K562 (cell line): Measurements from ENCODE around the gene NFIC. TPM values are rescaled to one million over a fixed set of nuclear protein-coding genes. Genes with fewer than 3 reads are reported as not detected.

ENCODE experiments used
- ATAC-seq: fragments of 200-7000 bp; cut with Tn5 transposase; 3 replicates; pipeline ENCODE4 v1.9.1; 2020; ENCODE audit warnings: moderate library complexity
- BruUV-seq: library from RNA; stranded (reverse); fragments of 400-500 nt; replicated peaks from 2 replicates; lab custom pipeline; 2021; lab: Mats Ljungman, UMichigan
- CTCF ChIA-PET: fragments of 300-600 bp; formaldehyde crosslinking; extraction: SDS; loops from one replicate; lab custom pipeline; 2021; ENCODE audit warnings: low intra/inter-chr PET ratio; lab: Yijun Ruan, JAX
- POLR2A ChIA-PET: fragments of 300-600, 350-650 bp; sonication (Branson Sonifier 250); formaldehyde crosslinking; extraction: SDS; loops from one replicate; lab custom pipeline; 2021; ENCODE audit warnings: antibody characterized with exemption, inconsistent platforms; lab: Yijun Ruan, JAX
- DNase-seq, 4 experiments: peaks; one replicate each; pipeline versions ENCODE4 v3.0.0 to v3.0.0-alpha.2; 2011 to 2018; ENCODE audit warnings: low spot score in 3 of 4, mixed read lengths in 3 of 4; ENCODE audit errors: extremely low read depth in 1 of 4
- FAIRE-seq: peaks from 2 replicates; lab custom pipeline; 2011; peaks lifted over from hg19 to GRCh38; lab: Jason Lieb, UNC
- H2AFZ ChIP-seq: 2 replicates; pipeline ENCODE4 v1.6.0; 2011; ENCODE audit warnings: low read depth, low read length, control low read depth, inconsistent platforms
- H3K27ac ChIP-seq: fragments of 200-600 bp; 3 replicates; pipeline ENCODE4 v1.8.0; 2011; ENCODE audit warnings: low read depth, mild to moderate bottlenecking, control low read depth, inconsistent platforms, low read length, moderate library complexity, mixed read lengths; ENCODE audit errors: extremely low read depth
- H3K27me3 ChIP-seq, 2 experiments: fragments of 300-600 bp in 1 of 2; 2 replicates in 1 of 2; 3 replicates in 1 of 2; pipeline versions ENCODE4 v1.6.0 to v1.8.0; 2011; ENCODE audit warnings: inconsistent platforms in 2 of 2, low read length in 2 of 2, mild to moderate bottlenecking in 1 of 2, mixed read lengths in 1 of 2, moderate library complexity in 1 of 2; ENCODE audit not compliant: control insufficient read depth in 2 of 2, insufficient read depth in 2 of 2
- H3K36me3 ChIP-seq: fragments of 300-600 bp; 3 replicates; pipeline ENCODE4 v1.8.0; 2011; ENCODE audit warnings: mild to moderate bottlenecking, low read length, inconsistent platforms; ENCODE audit not compliant: control insufficient read depth, insufficient read depth
- H3K4me1 ChIP-seq, 2 experiments: fragments of 200-600 bp in 1 of 2; replicated peaks in 1 of 2; 2 replicates in 1 of 2; 3 replicates in 1 of 2; pipeline versions ENCODE4 v1.5.1 to v1.8.0; 2011; ENCODE audit warnings: inconsistent platforms in 2 of 2, low read length in 2 of 2, mild to moderate bottlenecking in 1 of 2, mixed read lengths in 1 of 2, moderate library complexity in 1 of 2; ENCODE audit not compliant: control insufficient read depth in 2 of 2, insufficient read depth in 2 of 2
- H3K4me2 ChIP-seq: 2 replicates; pipeline ENCODE4 v1.6.1; 2011; ENCODE audit warnings: low read length, control low read depth, inconsistent platforms, mixed read lengths; ENCODE audit not compliant: insufficient read depth
- H3K4me3 ChIP-seq: fragments of 200-600 bp; sonication (generic), shearing (Covaris generic); 2 replicates; pipeline ENCODE4 v1.5.1; 2016; ENCODE audit warnings: control low read depth, inconsistent platforms
- H3K79me2 ChIP-seq: fragments of 200-600 bp; 3 replicates; pipeline ENCODE4 v1.8.0; 2011; ENCODE audit warnings: low read length, inconsistent platforms; ENCODE audit not compliant: control insufficient read depth, insufficient read depth
- H3K9ac ChIP-seq, 2 experiments: 2 replicates each; pipeline versions ENCODE4 v1.6.0 to v1.6.1; 2011; ENCODE audit warnings: low read depth in 2 of 2, low read length in 2 of 2, control low read depth in 1 of 2, inconsistent platforms in 1 of 2, mild to moderate bottlenecking in 1 of 2, mixed read lengths in 1 of 2; ENCODE audit not compliant: insufficient read depth in 1 of 2
- H3K9me1 ChIP-seq: one replicate; pipeline ENCODE4 v1.6.0; 2011; ENCODE audit warnings: inconsistent platforms, mild to moderate bottlenecking, low read length, moderate library complexity; ENCODE audit not compliant: control insufficient read depth, insufficient read depth
- H3K9me3 ChIP-seq: replicated peaks from 2 replicates; pipeline ENCODE4 v1.5.1; 2011; ENCODE audit warnings: low read depth, low read length, inconsistent platforms; ENCODE audit not compliant: control insufficient read depth, insufficient read depth
- H4K20me1 ChIP-seq: replicated peaks from 2 replicates; pipeline ENCODE4 v1.6.1; 2011; ENCODE audit warnings: low read length, inconsistent platforms, mixed read lengths; ENCODE audit not compliant: control insufficient read depth, insufficient read depth
- EGR1 ChIP-seq: fragments of 450-650 bp; conservative IDR thresholded peaks from 2 replicates; pipeline ENCODE4 v1.6.1; 2017; ENCODE audit warnings: mild to moderate bottlenecking
- ELF4 ChIP-seq: fragments of 450-650 bp; formaldehyde crosslinking; IDR thresholded peaks from 2 replicates; pipeline ENCODE4 v1.4.0; 2022; ENCODE audit warnings: missing genetic modification characterization
- POLR2AphosphoS5 ChIP-seq: IDR thresholded peaks from 2 replicates; pipeline ENCODE4 v1.6.1; 2011; ENCODE audit warnings: mild to moderate bottlenecking, low read depth, low read length, moderate library complexity; ENCODE audit not compliant: control insufficient read depth, insufficient read depth
- POLR2G ChIP-seq: fragments of 200-400 bp; formaldehyde crosslinking; IDR thresholded peaks from 2 replicates; pipeline ENCODE4 v1.6.1; 2017; ENCODE audit warnings: low read depth, mild to moderate bottlenecking, antibody characterized with exemption, low read length, moderate library complexity
- RCOR1 ChIP-seq, 2 experiments: IDR thresholded peaks; 2 replicates each; pipeline ENCODE4 v1.6.1; 2012; ENCODE audit warnings: low read depth in 2 of 2, low read length in 2 of 2, borderline replicate concordance in 1 of 2, improper control_type of control experiment in 1 of 2
- SPI1 ChIP-seq: IDR thresholded peaks from 2 replicates; pipeline ENCODE4 v1.6.1; 2011; ENCODE audit warnings: low read depth, low read length, control low read depth, borderline replicate concordance
- SRSF3 ChIP-seq: fragments of 200-400 bp; formaldehyde crosslinking; IDR thresholded peaks from 2 replicates; pipeline ENCODE4 v1.6.1; 2016; ENCODE audit warnings: mild to moderate bottlenecking, low read length, moderate library complexity; ENCODE audit not compliant: insufficient read depth
- TRIM24 ChIP-seq, 2 experiments: fragments of 450-650 bp; IDR thresholded peaks; 2 replicates each; pipeline ENCODE4 v1.6.1; 2016
- USF2 ChIP-seq: sonication (generic); formaldehyde crosslinking; IDR thresholded peaks from 2 replicates; pipeline ENCODE4 v1.5.0; 2020; ENCODE audit warnings: missing genetic modification reagents
- ZBTB17 ChIP-seq: fragments of 450-650 bp; formaldehyde crosslinking; IDR thresholded peaks from 2 replicates; pipeline ENCODE4 v1.4.0; 2020; ENCODE audit warnings: mild to moderate bottlenecking
- ZBTB26 ChIP-seq: fragments of 450-650 bp; formaldehyde crosslinking; IDR thresholded peaks from 2 replicates; pipeline ENCODE4 v1.4.0; 2022; ENCODE audit warnings: missing genetic modification characterization
- ZBTB33 ChIP-seq: sonication (generic); formaldehyde crosslinking; IDR thresholded peaks from 2 replicates; pipeline ENCODE4 v1.8.1; 2023; ENCODE audit warnings: mild to moderate bottlenecking, missing genetic modification reagents
- ZNF12 ChIP-seq: sonication (generic); formaldehyde crosslinking; IDR thresholded peaks from 2 replicates; pipeline ENCODE4 v1.4.0; 2020; ENCODE audit warnings: mild to moderate bottlenecking, missing genetic modification reagents
- ZNF197 ChIP-seq: fragments of 200-800 bp; sonication (Bioruptor generic); IDR thresholded peaks from 2 replicates; pipeline ENCODE4 v1.6.1; 2016; ENCODE audit warnings: low read depth, missing genetic modification characterization, missing compliant biosample characterization
- ZNF384 ChIP-seq: IDR thresholded peaks from 2 replicates; pipeline ENCODE4 v1.6.1; 2012; ENCODE audit warnings: low read depth, low read length, improper control_type of control experiment
- WGBS: fragments of 100-300 bp; shearing (Covaris generic); methylation state at CpG from one replicate; pipeline ENCODE4 v1.1.6; 2016; ENCODE audit warnings: low coverage, mixed read lengths; ENCODE audit not compliant: insufficient coverage; ENCODE audit errors: missing lambda C conversion rate; 5-methylcytosine and 5-hydroxymethylcytosine counted together
- in situ Hi-C: fragments of 300-500 bp; cut with MboI; formaldehyde crosslinking; loops from 4 replicates; pipeline ENCODE4 v1.15.0; 2018; ENCODE audit warnings: inconsistent platforms, mixed read lengths
- intact Hi-C: fragments of 100-400 bp; cut with micrococcal nuclease; formaldehyde crosslinking; loops from 2 replicates; pipeline ENCODE4 v1.14.2; 2022
- polyA plus RNA-seq, 8 experiments: library from polyadenylated mRNA; depleted of rRNA in 4 of 8; stranded (reverse) in 5 of 8; unstranded in 3 of 8; fragments of >200 nt; fragmentation: Nextera tagmentation in 2 of 8; fragmentation: Illumina TruSeq in 1 of 8; extraction: Ambion mirVana in 2 of 8; extraction: Trizol in 1 of 8; gene quantifications; 2 replicates each; pipeline versions ENCODE4 v1.2.1 to v1.2.3, GENCODE V29; 2011 to 2014; ENCODE audit warnings: inconsistent platforms in 1 of 8, missing spikeins in 1 of 8
- total RNA-seq, 7 experiments: library from RNA; depleted of rRNA in 6 of 7; stranded (reverse); fragments of >200 nt in 6 of 7; fragmentation: Illumina TruSeq in 2 of 7; extraction: Trizol in 2 of 7; gene quantifications; 2 replicates each; pipeline versions ENCODE4 v1.2.1 to v1.2.3, GENCODE V29; 2011 to 2021; ENCODE audit warnings: low replicate concordance in 1 of 7

Gene NFIC
- total and polyA plus RNA-seq, 9 of the 15 experiments (the other 6 are each of a cell fraction or from before 2014, with no cell fraction given): 0.71 to 62.1 (median 6.9) TPM

GRCh38 chr19:3464587-3465235 lies 98.3 kb downstream of the NFIC start:
- ChIA-PET CTCF (no interaction called here), POLR2A (interaction anchor here (0.6 kb wide), 1 partner anchor 274 kb away, joined by 3 read pairs; no protein-coding TSS in a partner anchor)
- H3K27ac ChIP-seq: no peak overlapping the region
- H4K20me1 ChIP-seq: no peaks in the 10 kb centered on the region
- in situ Hi-C loops (no loop called here), intact Hi-C loops (no loop called here)
- no peak overlapping the region for H3K4me3 ChIP-seq
- peaks cover 7% of the 10 kb centered on the region for H3K9me3 ChIP-seq
- TF ChIP-seq TRIM24 (IDR thresholded peaks at IDR 0.05): 0 out of 4 replicates have a peak, but pooled peaks of 1 of the 2 experiments have one; percentile 22
- no peak for TF ChIP-seq ZBTB26 (CRISPR knock-in tag)
- peak; percentile 26; the same call in 1 of the 2 replicates for TF ChIP-seq ZBTB33 (CRISPR knock-in tag)
- TF ChIP-seq ZNF12: no peak
- no peak for TF ChIP-seq ZNF197 (CRISPR knock-in tag)
- no peak for TF ChIP-seq RCOR1 (IDR thresholded peaks at IDR 0.05; ENCODE audit: borderline replicate concordance in 1 of 2, low read depth in 2 of 2, low read length in 2 of 2)
- TF ChIP-seq USF2: no peak
- TF ChIP-seq SPI1: peak; percentile 72
- TF ChIP-seq ZNF384: peak; percentile 76
- TF ChIP-seq EGR1: peak; percentile 78
- TF ChIP-seq ZBTB17 (CRISPR knock-in tag): no peak
- 0 out of 2 replicates have a peak, but pooled peaks have one; percentile 3 for TF ChIP-seq POLR2G
- no peak for TF ChIP-seq ELF4 (CRISPR knock-in tag)
- TF ChIP-seq SRSF3: no peak
- no peak for TF ChIP-seq POLR2AphosphoS5
- TF ChIP-seq, all 486 proteins: peak for 6
- 75% methylated on average over 11 of the region's 31 CpGs for WGBS
- Histone ChIP-seq H3K4me2 (no peak overlapping the region), H3K27me3 (no peaks in the 10 kb centered on the region), H3K36me3 (peaks cover 34% of the 10 kb centered on the region; the same call in 2 of the 3 replicates), H3K79me2 (no peaks in the 10 kb centered on the region), H3K9ac (no peak overlapping the region; a peak in 1 of 4 replicates), H2AFZ (no peak overlapping the region), H3K4me1 (peaks cover 0 to 32% of the 10 kb centered on the region in 2 experiments; a peak in 2 of 5 replicates), H3K9me1 (no peaks in the 10 kb centered on the region)
- DNase-seq (peak in 2 of 4 experiments; percentile 34 to 37), ATAC-seq (peak; percentile 31; the same call in 1 of the 3 replicates), FAIRE-seq (no peak)
- no TSS peak for BruUV-seq
